HFF-Myc (cell line): Measurements from ENCODE around the gene TANGO6.

ENCODE experiments used
- DNase-seq: peaks from one replicate; pipeline ENCODE4 v3.0.0-alpha.2; 2011; ENCODE audit warnings: low read depth; ENCODE audit errors: extremely low read depth
- H3K4me3 ChIP-seq: replicated peaks from 2 replicates; pipeline ENCODE4 v1.5.1; 2011; ENCODE audit warnings: low read depth, mild to moderate bottlenecking, control low read depth, low read length
- TF ChIP-seq, protein P1 (sequence below): IDR thresholded peaks from 2 replicates; pipeline ENCODE4 v1.5.1; 2012; ENCODE audit warnings: mild to moderate bottlenecking, low read depth, low read length, control low read depth; ENCODE audit errors: missing control alignments

The TANGO6 gene

DNA sequence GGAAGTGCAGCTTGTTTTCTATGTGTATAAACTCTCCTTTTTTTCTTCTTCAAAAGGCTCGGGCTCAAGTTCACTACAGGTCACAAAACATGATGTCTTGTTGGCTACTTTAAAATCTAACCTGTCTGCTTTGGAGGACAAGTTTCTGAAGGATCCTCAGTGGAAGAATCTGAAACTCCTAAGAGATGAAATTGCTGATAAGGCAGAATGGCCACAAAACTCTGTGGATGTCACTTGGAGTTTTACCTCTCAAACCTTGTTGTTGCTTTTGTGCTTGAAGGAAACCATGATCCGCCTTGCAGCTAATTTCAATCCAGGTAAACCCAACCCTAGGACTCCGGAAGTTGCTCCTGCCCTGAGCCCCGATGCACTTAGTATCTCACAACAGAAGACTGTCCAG is 16.5 kb downstream of the TANGO6 start:
- TF ChIP-seq, protein P1, sequence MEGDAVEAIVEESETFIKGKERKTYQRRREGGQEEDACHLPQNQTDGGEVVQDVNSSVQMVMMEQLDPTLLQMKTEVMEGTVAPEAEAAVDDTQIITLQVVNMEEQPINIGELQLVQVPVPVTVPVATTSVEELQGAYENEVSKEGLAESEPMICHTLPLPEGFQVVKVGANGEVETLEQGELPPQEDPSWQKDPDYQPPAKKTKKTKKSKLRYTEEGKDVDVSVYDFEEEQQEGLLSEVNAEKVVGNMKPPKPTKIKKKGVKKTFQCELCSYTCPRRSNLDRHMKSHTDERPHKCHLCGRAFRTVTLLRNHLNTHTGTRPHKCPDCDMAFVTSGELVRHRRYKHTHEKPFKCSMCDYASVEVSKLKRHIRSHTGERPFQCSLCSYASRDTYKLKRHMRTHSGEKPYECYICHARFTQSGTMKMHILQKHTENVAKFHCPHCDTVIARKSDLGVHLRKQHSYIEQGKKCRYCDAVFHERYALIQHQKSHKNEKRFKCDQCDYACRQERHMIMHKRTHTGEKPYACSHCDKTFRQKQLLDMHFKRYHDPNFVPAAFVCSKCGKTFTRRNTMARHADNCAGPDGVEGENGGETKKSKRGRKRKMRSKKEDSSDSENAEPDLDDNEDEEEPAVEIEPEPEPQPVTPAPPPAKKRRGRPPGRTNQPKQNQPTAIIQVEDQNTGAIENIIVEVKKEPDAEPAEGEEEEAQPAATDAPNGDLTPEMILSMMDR = no peak
- no peak overlapping the region for H3K4me3 ChIP-seq
- DNase-seq = no peak

DNA sequence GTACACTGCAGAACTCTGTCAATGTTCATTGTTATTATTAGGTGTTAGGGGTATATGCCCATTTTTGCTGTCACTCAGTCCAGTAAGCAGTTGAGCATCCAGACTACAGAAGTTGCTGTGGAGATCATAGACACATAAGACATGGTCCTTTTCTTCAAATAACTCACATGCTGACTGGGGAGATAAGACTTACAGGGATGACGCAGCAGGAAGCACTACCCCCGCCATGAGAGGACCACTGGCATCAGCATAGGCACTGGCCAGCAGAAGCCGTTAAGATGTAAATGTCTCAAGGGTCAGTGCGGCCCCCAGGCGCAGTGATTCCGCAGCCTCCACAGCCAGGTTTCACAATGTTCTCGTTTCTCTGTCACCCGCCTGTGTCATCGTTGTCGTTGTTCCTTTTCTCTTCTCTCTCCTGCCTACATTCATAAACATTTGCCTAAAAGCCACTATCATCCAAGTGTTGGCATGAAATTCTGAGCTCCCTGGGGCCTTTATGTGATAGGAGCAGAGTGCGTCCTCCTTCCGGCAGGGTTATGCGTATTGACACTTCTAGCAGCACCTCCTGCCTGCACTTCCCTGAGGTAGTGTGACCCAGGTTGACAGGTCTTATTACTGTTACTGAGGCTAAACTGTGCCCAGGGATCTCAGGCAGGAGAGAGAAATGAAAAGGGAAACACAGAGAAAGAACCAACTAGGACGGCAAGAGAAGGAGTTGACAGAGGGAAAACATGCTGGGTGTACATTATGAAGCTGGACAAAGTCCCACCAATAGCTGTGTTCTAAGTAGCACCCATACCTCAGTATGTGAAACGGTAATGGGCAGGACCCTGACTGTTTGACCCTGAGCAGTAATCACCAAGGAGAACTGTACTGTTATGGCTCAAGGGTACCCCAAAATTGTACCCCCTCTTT is 17.9 kb downstream of the TANGO6 start:
- TF ChIP-seq, protein P1 = no peak
- no peak overlapping the region for H3K4me3 ChIP-seq
- no peak for DNase-seq

DNA sequence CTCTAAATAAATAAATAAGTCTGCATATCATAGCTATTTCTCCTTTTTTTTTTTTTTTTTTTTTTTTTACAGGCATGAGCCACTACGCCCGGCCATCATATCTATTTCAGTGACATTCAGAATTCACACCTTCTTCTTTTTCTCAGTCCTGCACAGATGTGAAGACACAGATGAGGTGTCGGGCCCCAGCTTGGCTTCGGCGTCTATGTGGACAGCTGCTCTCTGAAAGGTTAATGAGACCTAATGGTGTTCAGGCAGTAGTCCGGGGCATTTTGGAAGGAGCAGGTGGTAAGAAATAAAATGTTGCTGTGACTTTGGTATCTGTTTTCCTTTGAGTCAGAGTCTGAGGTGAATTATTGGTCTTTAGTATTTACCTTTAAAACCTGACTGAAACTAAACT is 23.6 kb downstream of the TANGO6 start:
- DNase-seq = no peak
- H3K4me3 ChIP-seq = no peak overlapping the region
- TF ChIP-seq, protein P1 = no peak

DNA sequence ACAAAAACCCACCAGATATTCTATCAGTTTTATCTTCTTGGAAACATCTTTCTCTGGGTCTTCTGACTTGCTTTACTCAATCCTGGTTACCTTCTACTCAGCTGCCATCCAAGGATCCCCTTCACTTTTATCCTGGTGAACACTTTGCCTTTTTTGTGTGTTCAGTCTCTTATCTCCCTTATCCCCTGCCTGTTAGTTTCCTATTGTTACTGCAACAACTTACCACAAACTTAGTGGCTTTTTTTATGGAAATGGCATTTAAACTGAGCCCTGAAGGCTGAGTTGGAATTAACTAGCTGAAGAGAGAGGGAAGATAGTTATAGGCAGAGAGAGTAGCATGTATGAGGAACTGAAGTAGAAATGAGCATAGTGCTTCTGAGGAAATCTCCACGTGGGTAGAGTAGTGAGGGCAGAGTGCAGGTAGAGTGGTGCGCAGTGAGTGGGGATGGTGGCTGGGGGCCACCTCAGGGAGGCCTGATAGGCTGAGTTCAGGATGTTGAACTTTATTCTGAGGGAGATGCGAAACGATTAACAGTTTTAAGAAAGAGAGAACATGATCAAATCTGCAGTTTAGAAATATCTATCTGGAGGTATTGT is 26.3 kb downstream of the TANGO6 start:
- TF ChIP-seq, protein P1 = no peak
- DNase-seq = no peak

DNA sequence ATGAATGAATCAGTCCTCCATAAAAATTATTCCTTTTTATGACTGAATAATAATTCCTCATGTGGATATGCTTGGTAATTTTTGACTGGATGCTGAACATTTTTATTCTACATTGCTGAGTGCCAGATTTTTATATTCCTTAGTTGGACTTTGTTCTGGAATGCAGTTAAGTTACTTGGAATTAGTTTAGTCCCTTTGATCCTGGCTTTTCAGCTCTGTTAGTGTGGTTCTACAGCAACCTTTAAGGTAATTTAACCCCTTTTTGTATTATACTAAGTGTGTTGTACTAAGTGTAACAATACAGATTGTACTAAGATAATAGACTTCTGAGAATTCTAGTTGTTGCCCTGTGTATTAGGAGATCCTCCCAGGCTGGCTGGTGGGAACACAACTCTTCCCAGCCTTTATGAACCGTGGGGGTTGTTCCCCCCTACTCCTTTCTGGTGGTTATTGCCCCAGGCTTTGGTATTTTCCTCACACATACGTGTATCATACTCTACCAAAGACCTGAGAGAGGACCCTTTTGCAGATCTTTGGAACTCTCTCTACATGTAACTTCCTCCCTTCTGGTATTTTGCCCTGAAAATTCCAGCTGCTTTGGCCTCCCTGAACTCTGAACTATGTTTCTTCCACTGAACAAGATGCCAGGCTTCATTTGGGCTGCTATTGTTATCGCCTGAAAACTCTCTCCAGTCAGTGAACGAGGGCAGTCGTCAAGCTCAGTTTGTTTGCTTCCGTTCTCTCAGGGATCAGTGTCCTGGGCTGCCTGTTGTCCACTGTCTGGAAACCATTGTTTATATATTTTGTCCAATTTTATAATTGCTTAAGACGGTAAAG is 30.5 kb downstream of the TANGO6 start:
- TF ChIP-seq, protein P1 = no peak
- no peak overlapping the region for H3K4me3 ChIP-seq
- DNase-seq = no peak

More for the DNA sequence above, 26.3 kb downstream of the TANGO6 start:
- no peak overlapping the region for H3K4me3 ChIP-seq

DNA sequence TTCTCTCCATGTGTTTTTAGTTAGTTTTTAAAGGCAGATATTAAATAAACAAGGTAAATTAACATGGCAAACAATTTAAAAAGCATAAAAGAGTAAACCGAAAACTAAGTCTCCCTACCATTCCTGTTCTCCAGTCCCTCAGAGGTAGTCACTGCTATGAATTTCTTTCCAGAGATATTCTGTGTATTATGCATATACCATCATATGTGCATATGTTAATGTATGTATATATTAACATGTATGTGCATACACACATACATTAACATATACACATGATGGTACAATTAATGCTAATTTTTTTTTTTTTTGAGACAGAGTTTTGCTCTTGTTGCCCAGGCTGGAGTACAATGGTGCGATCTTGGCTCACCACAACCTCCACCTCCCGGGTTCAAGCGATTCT is 32.5 kb downstream of the TANGO6 start:
- no peak for DNase-seq
- H3K4me3 ChIP-seq = no peak overlapping the region
- TF ChIP-seq, protein P1 = no peak
